Measurements from ENCODE around the gene MAMDC2.

GRCh38 chr9:70049236-70049635 is 5.6 kb downstream of the MAMDC2 start:
- TF ChIP-seq RARB (CRISPR knock-in tag; IDR thresholded peaks at IDR 0.05) (no peak), PATZ1 (CRISPR knock-in tag; IDR thresholded peaks at IDR 0.05; ENCODE audit: borderline replicate concordance) (no peak), BACH2 (CRISPR knock-in tag; IDR thresholded peaks at IDR 0.05; ENCODE audit: borderline replicate concordance) (no peak), ZFP3 (CRISPR knock-in tag; IDR thresholded peaks at IDR 0.05) (no peak)

Data from SK-N-SH treated with all-trans-retinoic acid at 6 μM for 48 hours (cell line).